Endothelial cell of umbilical vein (primary cell): Measurements from ENCODE around the gene SLC25A41. TPM values are rescaled to one million over a fixed set of nuclear protein-coding genes. Genes with fewer than 3 reads are reported as not detected.

Experiments
- BruUV-seq: library from RNA; stranded (reverse); fragments of 400-500 nt; replicated peaks from 2 replicates; lab custom pipeline; 2021; lab: Mats Ljungman, UMichigan
- CTCF ChIA-PET: fragments of 300-600, 350-600 bp; sonication (Branson Sonifier 250); formaldehyde crosslinking; loops from one replicate; lab custom pipeline; 2021; ENCODE audit warnings: antibody characterized with exemption, inconsistent platforms; lab: Charles Lee
- POLR2A ChIA-PET: fragments of 300-600, 350-600 bp; sonication (Branson Sonifier 250); formaldehyde crosslinking; loops from one replicate; lab custom pipeline; 2021; ENCODE audit warnings: antibody characterized with exemption, inconsistent platforms; lab: Charles Lee
- DNase-seq: peaks from one replicate; pipeline ENCODE4 v3.0.0-alpha.2; 2011; ENCODE audit warnings: low read depth, low spot score
- FAIRE-seq: peaks from 2 replicates; lab custom pipeline; 2011; peaks lifted over from hg19 to GRCh38; lab: Jason Lieb, UNC
- H2AFZ ChIP-seq: 2 replicates; pipeline ENCODE4 v1.6.0; 2012; ENCODE audit warnings: low read depth, low read length, control low read depth, inconsistent platforms
- H3K27ac ChIP-seq: 2 replicates; pipeline ENCODE4 v1.5.1; 2011; ENCODE audit warnings: low read depth, mild to moderate bottlenecking, control low read depth, low read length, moderate library complexity; ENCODE audit not compliant: insufficient read depth
- H3K27me3 ChIP-seq, 2 experiments: 2 replicates each; pipeline versions ENCODE4 v1.6.0 to v1.6.1; 2011; ENCODE audit warnings: low read length in 2 of 2, mixed read lengths in 1 of 2; ENCODE audit not compliant: control insufficient read depth in 2 of 2, insufficient read depth in 2 of 2
- H3K36me3 ChIP-seq, 2 experiments: 2 replicates in 1 of 2; 3 replicates in 1 of 2; pipeline ENCODE4 v1.5.1; 2011; ENCODE audit warnings: low read length in 2 of 2, mild to moderate bottlenecking in 1 of 2, moderate library complexity in 1 of 2; ENCODE audit not compliant: control insufficient read depth in 2 of 2, insufficient read depth in 2 of 2; ENCODE audit errors: extremely low read depth in 1 of 2
- H3K4me1 ChIP-seq: 3 replicates; pipeline ENCODE4 v1.5.1; 2011; ENCODE audit warnings: mild to moderate bottlenecking, low read length; ENCODE audit not compliant: control insufficient read depth, insufficient read depth; ENCODE audit errors: extremely low read depth
- H3K4me2 ChIP-seq: 2 replicates; pipeline ENCODE4 v1.6.1; 2011; ENCODE audit warnings: low read length, control low read depth, mixed read lengths; ENCODE audit not compliant: insufficient read depth
- H3K4me3 ChIP-seq, 3 experiments: fragments of 200-600 bp in 1 of 3; sonication (generic), shearing (Covaris generic) in 1 of 3; replicated peaks in 1 of 3; 2 replicates each; pipeline ENCODE4 v1.5.1; 2011 to 2016; ENCODE audit warnings: control low read depth in 3 of 3, low read length in 3 of 3, mild to moderate bottlenecking in 2 of 3, inconsistent platforms in 1 of 3, low read depth in 1 of 3, moderate library complexity in 1 of 3; ENCODE audit not compliant: insufficient read depth in 1 of 3
- H3K79me2 ChIP-seq: 2 replicates; pipeline ENCODE4 v1.6.0; 2012; ENCODE audit warnings: low read length, inconsistent platforms; ENCODE audit not compliant: control insufficient read depth, insufficient read depth
- H3K9ac ChIP-seq: replicated peaks from 2 replicates; pipeline ENCODE3; 2011; ENCODE audit warnings: low read length, control low read depth; ENCODE audit not compliant: insufficient read depth; ENCODE audit errors: extremely low read depth
- H3K9me1 ChIP-seq: replicated peaks from 3 replicates; pipeline ENCODE4 v1.6.0; 2011; ENCODE audit warnings: mild to moderate bottlenecking, low read length; ENCODE audit not compliant: control insufficient read depth, insufficient read depth; ENCODE audit errors: extremely low read depth
- H3K9me3 ChIP-seq: replicated peaks from 2 replicates; pipeline ENCODE4 v1.5.1; 2012; ENCODE audit warnings: low read length, inconsistent platforms; ENCODE audit not compliant: control insufficient read depth, insufficient read depth
- H4K20me1 ChIP-seq: replicated peaks from 2 replicates; pipeline ENCODE3; 2011; ENCODE audit warnings: mild to moderate bottlenecking, low read length; ENCODE audit not compliant: control insufficient read depth, insufficient read depth; ENCODE audit errors: extremely low read depth
- EZH2 ChIP-seq: IDR thresholded peaks from 2 replicates; pipeline ENCODE4 v1.6.1; 2012; ENCODE audit warnings: borderline replicate concordance, low read depth, mild to moderate bottlenecking, moderate library complexity, low read length, inconsistent platforms; ENCODE audit not compliant: severe bottlenecking
- FOS ChIP-seq: IDR thresholded peaks from 2 replicates; pipeline ENCODE4 v1.6.1; 2011; ENCODE audit warnings: mild to moderate bottlenecking, low read length, moderate library complexity, borderline replicate concordance; ENCODE audit not compliant: insufficient read depth
- GATA2 ChIP-seq: IDR thresholded peaks from 2 replicates; pipeline ENCODE4 v1.7.0; 2011; ENCODE audit warnings: low read depth, mild to moderate bottlenecking, moderate library complexity, mixed read lengths, low read length; ENCODE audit not compliant: insufficient read length, insufficient read depth
- JUN ChIP-seq: IDR thresholded peaks from 2 replicates; pipeline ENCODE4 v1.6.1; 2011; ENCODE audit warnings: borderline replicate concordance, low read depth; ENCODE audit not compliant: insufficient read length, insufficient read depth
- MYC ChIP-seq: IDR thresholded peaks from one replicate; pipeline ENCODE4 v1.6.1; 2011; ENCODE audit warnings: mild to moderate bottlenecking, low read depth, low read length
- POLR2A ChIP-seq: IDR thresholded peaks from 2 replicates; pipeline ENCODE4 v1.6.1; 2012; ENCODE audit warnings: low read depth, mild to moderate bottlenecking, control low read depth, low read length
- POLR2AphosphoS5 ChIP-seq: IDR thresholded peaks from 2 replicates; pipeline ENCODE4 v1.6.1; 2012; ENCODE audit warnings: low read depth, mild to moderate bottlenecking, control low read depth, low read length, moderate library complexity; ENCODE audit not compliant: insufficient read depth
- dilution Hi-C: fragments of 300-500 bp; cut with MboI; formaldehyde crosslinking; loops from one replicate; pipeline ENCODE4 v1.15.0; 2019; ENCODE audit warnings: low sequenced_read_pairs; ENCODE audit not compliant: extremely low pct_ligation_motif_present
- intact Hi-C: fragments of 100-400 bp; cut with micrococcal nuclease; formaldehyde crosslinking; loops from one replicate; pipeline ENCODE4 v1.10.0; 2022
- polyA plus RNA-seq, 4 experiments: library from polyadenylated mRNA; depleted of rRNA in 3 of 4; stranded (reverse) in 3 of 4; unstranded in 1 of 4; fragments of >200 nt; gene quantifications; 2 replicates each; pipeline versions ENCODE4 v1.2.1 to v1.2.3, GENCODE V29; 2011 to 2012; ENCODE audit warnings: missing spikeins in 1 of 4
- total RNA-seq: library from RNA; stranded (reverse); gene quantifications from 2 replicates; pipeline ENCODE4 v1.2.3, GENCODE V29; 2021
- TF ChIP-seq, protein P1 (sequence below): IDR thresholded peaks from 2 replicates; pipeline ENCODE4 v1.6.1; 2011; ENCODE audit not compliant: insufficient read depth, insufficient read length
- TF ChIP-seq, protein P2 (sequence below), 2 donors: IDR thresholded peaks; 1 replicate in 1 of 2; 2 replicates in 1 of 2; pipeline ENCODE4 v1.5.1; 2011; ENCODE audit warnings: low read length in 2 of 2, mild to moderate bottlenecking in 2 of 2, moderate library complexity in 2 of 2, control low read depth in 1 of 2, inconsistent platforms in 1 of 2, low read depth in 1 of 2; ENCODE audit not compliant: insufficient read depth in 1 of 2; ENCODE audit errors: extremely low read depth in 1 of 2

Gene SLC25A41
- total and polyA plus RNA-seq, 2 donors (not counting 3 experiments of a cell fraction or from before 2014, with no cell fraction given): 0.21 TPM; not detected in 1

DNA sequence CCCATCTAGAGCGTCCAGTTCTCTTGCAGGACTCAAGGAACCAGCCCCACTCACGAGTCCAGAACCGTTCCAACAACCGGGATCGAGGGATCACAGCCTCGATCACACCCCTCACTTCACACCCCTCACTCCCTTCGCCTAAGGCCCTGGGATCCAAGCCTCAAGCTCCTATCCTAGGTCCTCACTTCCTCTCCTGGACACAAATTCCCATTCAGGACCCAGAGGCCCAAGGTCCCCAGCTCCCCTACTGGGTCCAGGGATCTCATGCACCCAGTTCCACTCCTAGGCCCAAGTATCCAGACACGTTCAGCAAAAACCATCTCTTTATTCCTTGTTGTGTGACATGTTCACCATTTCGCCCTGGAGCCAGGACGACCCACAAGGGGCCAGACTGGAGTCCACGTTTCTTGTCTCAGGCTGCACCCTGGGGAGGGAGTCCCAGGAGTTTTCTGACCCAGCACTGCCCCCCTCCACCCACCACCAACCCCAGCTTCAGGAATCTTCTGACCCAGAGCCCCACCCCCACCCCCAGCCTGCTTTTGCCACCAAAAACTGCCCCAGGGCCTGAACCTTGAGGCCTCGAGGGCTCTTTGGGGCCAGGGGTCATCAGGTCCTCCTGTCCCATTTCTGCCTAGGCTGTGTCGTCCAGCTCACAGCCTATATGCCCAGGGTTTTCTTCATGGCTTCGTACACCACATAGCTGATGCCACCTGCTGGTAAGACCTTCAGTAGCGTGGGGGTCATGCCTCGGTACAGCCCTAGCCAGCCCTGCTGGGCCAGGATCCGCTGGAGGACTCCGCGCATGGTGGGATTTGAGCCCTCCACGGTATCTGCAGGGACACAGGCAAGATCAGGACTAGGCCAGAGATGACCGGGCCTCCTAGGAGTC, 7.6 kb downstream of the SLC25A41 start:
- H3K4me2 ChIP-seq: no peak overlapping the region
- peak overlapping the region; percentile 67 for H2AFZ ChIP-seq
- no peak for TF ChIP-seq POLR2A
- TF ChIP-seq GATA2: no peak
- TF ChIP-seq MYC: no peak
- TF ChIP-seq, protein P1, sequence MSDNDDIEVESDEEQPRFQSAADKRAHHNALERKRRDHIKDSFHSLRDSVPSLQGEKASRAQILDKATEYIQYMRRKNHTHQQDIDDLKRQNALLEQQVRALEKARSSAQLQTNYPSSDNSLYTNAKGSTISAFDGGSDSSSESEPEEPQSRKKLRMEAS: no peak
- no peak for TF ChIP-seq POLR2AphosphoS5
- no peak for TF ChIP-seq FOS
- TF ChIP-seq, protein P2, sequence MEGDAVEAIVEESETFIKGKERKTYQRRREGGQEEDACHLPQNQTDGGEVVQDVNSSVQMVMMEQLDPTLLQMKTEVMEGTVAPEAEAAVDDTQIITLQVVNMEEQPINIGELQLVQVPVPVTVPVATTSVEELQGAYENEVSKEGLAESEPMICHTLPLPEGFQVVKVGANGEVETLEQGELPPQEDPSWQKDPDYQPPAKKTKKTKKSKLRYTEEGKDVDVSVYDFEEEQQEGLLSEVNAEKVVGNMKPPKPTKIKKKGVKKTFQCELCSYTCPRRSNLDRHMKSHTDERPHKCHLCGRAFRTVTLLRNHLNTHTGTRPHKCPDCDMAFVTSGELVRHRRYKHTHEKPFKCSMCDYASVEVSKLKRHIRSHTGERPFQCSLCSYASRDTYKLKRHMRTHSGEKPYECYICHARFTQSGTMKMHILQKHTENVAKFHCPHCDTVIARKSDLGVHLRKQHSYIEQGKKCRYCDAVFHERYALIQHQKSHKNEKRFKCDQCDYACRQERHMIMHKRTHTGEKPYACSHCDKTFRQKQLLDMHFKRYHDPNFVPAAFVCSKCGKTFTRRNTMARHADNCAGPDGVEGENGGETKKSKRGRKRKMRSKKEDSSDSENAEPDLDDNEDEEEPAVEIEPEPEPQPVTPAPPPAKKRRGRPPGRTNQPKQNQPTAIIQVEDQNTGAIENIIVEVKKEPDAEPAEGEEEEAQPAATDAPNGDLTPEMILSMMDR (IDR thresholded peaks at IDR 0.05; ENCODE audit: extremely low read depth in 1 of 2, insufficient read depth in 1 of 2, low read depth in 1 of 2, low read length in 2 of 2): no peak
- TF ChIP-seq JUN: no peak
- no peak for TF ChIP-seq EZH2
- intact Hi-C loops (loop anchor here (1.0 to 10.0 kb wide), 6 partner anchors 33 to 309 kb away; partner anchors contain the start of genes CLPP, GPR108, GTF2F1 and TRIP10), dilution Hi-C loops (no loop called here)
- no peaks in the 10 kb centered on the region for H3K27me3 ChIP-seq
- TSS peak; percentile 68 for BruUV-seq
- no peak overlapping the region for H3K9ac ChIP-seq
- H3K9me3 ChIP-seq: no peaks in the 10 kb centered on the region
- H3K36me3 ChIP-seq: peaks cover 2 to 11% of the 10 kb centered on the region in 2 experiments
- H3K27ac ChIP-seq: no peak overlapping the region
- FAIRE-seq (no peak), DNase-seq (no peak)
- peaks cover 8% of the 10 kb centered on the region for H3K4me1 ChIP-seq
- H3K79me2 ChIP-seq: peaks cover 33% of the 10 kb centered on the region
- POLR2A ChIA-PET: no interaction called here
- H3K4me3 ChIP-seq: no peak overlapping the region
- no peaks in the 10 kb centered on the region for H3K9me1 ChIP-seq
- peaks cover 3% of the 10 kb centered on the region for H4K20me1 ChIP-seq
- CTCF ChIA-PET: interaction anchor here (1.1 to 1.5 kb wide), 3 partner anchors 34 to 378 kb away, joined by 3 to 5 read pairs (median 3); partner anchors contain the start of gene SLC25A23
